GM12878 (cell line): ENCODE results near the gene MEOX1. TPM values are rescaled to one million over a fixed set of nuclear protein-coding genes. Genes with fewer than 3 reads are reported as not detected.

Experiments
- ATF7 ChIP-seq: fragments of 450-650 bp; IDR thresholded peaks from 2 replicates; pipeline ENCODE4 v1.6.1; 2016; ENCODE audit warnings: low read depth, mild to moderate bottlenecking
- CREM ChIP-seq: IDR thresholded peaks from 2 replicates; pipeline ENCODE4 v1.6.1; 2014; ENCODE audit warnings: antibody characterized with exemption, low read depth
- EGR1 ChIP-seq, 2 experiments: IDR thresholded peaks; 1 replicate in 1 of 2; 2 replicates in 1 of 2; pipeline ENCODE4 v1.6.1; 2011 to 2012; ENCODE audit warnings: low read depth in 2 of 2, low read length in 2 of 2, borderline replicate concordance in 1 of 2, mild to moderate bottlenecking in 1 of 2, moderate library complexity in 1 of 2
- ELK1 ChIP-seq: IDR thresholded peaks from 2 replicates; pipeline ENCODE4 v1.6.1; 2012; ENCODE audit warnings: low read depth, low read length, improper control_type of control experiment
- IKZF1 ChIP-seq: fragments of 450-650 bp; conservative IDR thresholded peaks from 2 replicates; pipeline ENCODE4 v1.6.1; 2017; ENCODE audit warnings: antibody characterized with exemption, mild to moderate bottlenecking
- IRF4 ChIP-seq: IDR thresholded peaks from 2 replicates; pipeline ENCODE4 v1.6.1; 2011; ENCODE audit warnings: low read depth, low read length
- KDM1A ChIP-seq: fragments of 200-600 bp; sonication (generic); IDR thresholded peaks from 2 replicates; pipeline ENCODE4 v1.6.1; 2016; ENCODE audit warnings: borderline replicate concordance
- MTA2 ChIP-seq: fragments of 450-650 bp; IDR thresholded peaks from 2 replicates; pipeline ENCODE4 v1.6.1; 2016; ENCODE audit warnings: low read depth, mild to moderate bottlenecking, moderate library complexity
- MYC ChIP-seq: IDR thresholded peaks from 2 replicates; pipeline ENCODE4 v1.6.1; 2011; ENCODE audit warnings: mild to moderate bottlenecking, low read length, moderate library complexity, inconsistent platforms; ENCODE audit not compliant: insufficient read depth, insufficient replicate concordance, insufficient read length, severe bottlenecking
- NBN ChIP-seq: fragments of 450-650 bp; IDR thresholded peaks from 2 replicates; pipeline ENCODE4 v1.6.1; 2016
- NFXL1 ChIP-seq: fragments of 450-650 bp; IDR thresholded peaks from 2 replicates; pipeline ENCODE4 v1.6.1; 2017; ENCODE audit warnings: antibody characterized with exemption, mild to moderate bottlenecking, borderline replicate concordance
- NFYA ChIP-seq: IDR thresholded peaks from 2 replicates; pipeline ENCODE4 v1.6.1; 2011; ENCODE audit warnings: low read depth, mild to moderate bottlenecking, low read length, improper control_type of control experiment, borderline replicate concordance
- NR2C2 ChIP-seq: IDR thresholded peaks from 2 replicates; pipeline ENCODE4 v1.6.1; 2011; ENCODE audit warnings: borderline replicate concordance, low read depth; ENCODE audit not compliant: control insufficient read depth, insufficient read length
- POU2F2 ChIP-seq: IDR thresholded peaks from 3 replicates; pipeline ENCODE4 v1.6.1; 2011; ENCODE audit warnings: low read depth, mild to moderate bottlenecking, low read length, borderline replicate concordance
- RELA ChIP-seq: fragments of 450-650 bp; IDR thresholded peaks from 2 replicates; pipeline ENCODE4 v1.8.0; 2014; ENCODE audit warnings: borderline replicate concordance; ENCODE audit not compliant: partially characterized antibody
- SIX5 ChIP-seq: IDR thresholded peaks from 2 replicates; pipeline ENCODE4 v1.6.1; 2011; ENCODE audit warnings: mild to moderate bottlenecking, low read depth, low read length, moderate library complexity; ENCODE audit not compliant: severe bottlenecking
- STAT3 ChIP-seq: IDR thresholded peaks from 2 replicates; pipeline ENCODE4 v1.6.1; 2011; ENCODE audit warnings: low read depth, low read length, improper control_type of control experiment
- SUPT20H ChIP-seq: IDR thresholded peaks from 2 replicates; pipeline ENCODE4 v1.6.1; 2011; ENCODE audit warnings: low read depth, mild to moderate bottlenecking, low read length, moderate library complexity, borderline replicate concordance; ENCODE audit not compliant: control insufficient read depth
- WRNIP1 ChIP-seq: IDR thresholded peaks from 2 replicates; pipeline ENCODE4 v1.6.1; 2011; ENCODE audit warnings: low read depth, low read length, improper control_type of control experiment, borderline replicate concordance
- YY1 ChIP-seq: IDR thresholded peaks from 2 replicates; pipeline ENCODE4 v1.6.1; 2011; ENCODE audit warnings: low read depth, mild to moderate bottlenecking, low read length
- ZBTB11 ChIP-seq: fragments of 450-650 bp; formaldehyde crosslinking; IDR thresholded peaks from 2 replicates; pipeline ENCODE4 v1.5.0; 2022; ENCODE audit warnings: mild to moderate bottlenecking, missing genetic modification characterization
- ZNF687 ChIP-seq: fragments of 450-650 bp; IDR thresholded peaks from 2 replicates; pipeline ENCODE4 v1.6.1; 2017; ENCODE audit warnings: mild to moderate bottlenecking, moderate library complexity
- polyA plus RNA-seq, 11 experiments: library from polyadenylated mRNA; depleted of rRNA in 4 of 11; unstranded in 6 of 11; stranded (reverse) in 5 of 11; fragments of >200 nt; fragmentation: Nextera tagmentation in 4 of 11; fragmentation: Illumina TruSeq in 1 of 11; extraction: Ambion mirVana in 4 of 11; extraction: Trizol in 1 of 11; gene quantifications; 1 replicate in 1 of 11; 2 replicates in 10 of 11; pipeline versions ENCODE4 v1.2.1 to v1.2.3, GENCODE V29; 2011 to 2016; ENCODE audit warnings: inconsistent platforms in 2 of 11, missing spikeins in 2 of 11, low read depth in 1 of 11
- total RNA-seq, 4 experiments: library from RNA; depleted of rRNA in 3 of 4; stranded (reverse); fragments of >200 nt in 3 of 4; fragmentation: Illumina TruSeq in 1 of 4; extraction: Trizol in 1 of 4; gene quantifications; 2 replicates each; pipeline versions ENCODE4 v1.2.1 to v1.2.3, GENCODE V29; 2013 to 2021

The MEOX1 gene
- total and polyA plus RNA-seq, 10 of the 15 experiments (the other 5 are each of a cell fraction or from before 2014, with no cell fraction given) = 0.19 to 9.4 (median 0.46) TPM

GRCh38 chr17:43661699-43662412, at the start of gene MEOX1 (continued):
- TF ChIP-seq EGR1 (IDR thresholded peaks at IDR 0.05; ENCODE audit: borderline replicate concordance in 1 of 2, low read depth in 2 of 2, low read length in 2 of 2) = no peak
- no peak for TF ChIP-seq NFYA
- TF ChIP-seq ZNF687 = peak; percentile 14; the same call in 1 of the 2 replicates
- no peak for TF ChIP-seq CREM
- no peak for TF ChIP-seq RELA
- TF ChIP-seq IKZF1 = 0 out of 2 replicates have a peak, but pooled peaks have one; percentile 49
- no peak for TF ChIP-seq KDM1A
- TF ChIP-seq NBN = peak; percentile 27
- TF ChIP-seq YY1 = no peak
- no peak for TF ChIP-seq MYC
- peak; percentile 61; the same call in 1 of the 2 replicates for TF ChIP-seq IRF4
- TF ChIP-seq ELK1 = no peak
- TF ChIP-seq ATF7 = peak; percentile 45
- TF ChIP-seq MTA2 = no peak
- no peak for TF ChIP-seq NFXL1
- TF ChIP-seq SUPT20H = no peak
- no peak for TF ChIP-seq STAT3
- no peak for TF ChIP-seq WRNIP1
- no peak for TF ChIP-seq SIX5
- TF ChIP-seq POU2F2 = peak; percentile 37; the same call in 1 of the 3 replicates
- no peak for TF ChIP-seq ZBTB11
- no peak for TF ChIP-seq NR2C2
